Astrocyte (in vitro differentiated cells and primary cell): Measurements from ENCODE around the gene NUP210.

Source experiments
- CTCF ChIP-seq: IDR thresholded peaks from 2 replicates; pipeline ENCODE4 v1.5.1; 2011; ENCODE audit warnings: low read depth, mild to moderate bottlenecking, inconsistent platforms, low read length, moderate library complexity; ENCODE audit not compliant: insufficient read depth
- EZH2 ChIP-seq: IDR thresholded peaks from 2 replicates; pipeline ENCODE4 v1.6.1; 2012; ENCODE audit warnings: mild to moderate bottlenecking, low read length, inconsistent platforms; ENCODE audit not compliant: insufficient read depth

GRCh38 chr3:13329746-13330145 lies 90.4 kb downstream of the NUP210 start:
- TF ChIP-seq CTCF = no peak
- TF ChIP-seq EZH2 = no peak
